ENCODE data around the gene EMID1.

The EMID1 gene

DNA sequence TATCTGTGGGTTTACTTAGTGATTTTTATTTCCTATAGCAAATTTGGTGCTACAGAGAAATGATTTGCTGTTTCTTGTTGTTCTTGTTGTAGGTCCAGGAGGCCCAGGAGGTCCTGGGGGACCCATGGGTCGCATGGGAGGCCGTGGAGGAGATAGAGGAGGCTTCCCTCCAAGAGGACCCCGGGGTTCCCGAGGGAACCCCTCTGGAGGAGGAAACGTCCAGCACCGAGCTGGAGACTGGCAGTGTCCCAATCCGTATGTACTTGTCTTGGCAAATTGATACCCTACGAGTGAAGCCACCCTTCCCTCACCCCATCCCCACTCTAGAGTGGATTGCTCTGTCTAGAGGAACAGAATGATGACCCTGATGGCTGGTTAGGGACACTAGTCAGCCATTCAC lies 92.9 kb downstream of the EMID1 start:
- DNase-seq = no peak

DNA sequence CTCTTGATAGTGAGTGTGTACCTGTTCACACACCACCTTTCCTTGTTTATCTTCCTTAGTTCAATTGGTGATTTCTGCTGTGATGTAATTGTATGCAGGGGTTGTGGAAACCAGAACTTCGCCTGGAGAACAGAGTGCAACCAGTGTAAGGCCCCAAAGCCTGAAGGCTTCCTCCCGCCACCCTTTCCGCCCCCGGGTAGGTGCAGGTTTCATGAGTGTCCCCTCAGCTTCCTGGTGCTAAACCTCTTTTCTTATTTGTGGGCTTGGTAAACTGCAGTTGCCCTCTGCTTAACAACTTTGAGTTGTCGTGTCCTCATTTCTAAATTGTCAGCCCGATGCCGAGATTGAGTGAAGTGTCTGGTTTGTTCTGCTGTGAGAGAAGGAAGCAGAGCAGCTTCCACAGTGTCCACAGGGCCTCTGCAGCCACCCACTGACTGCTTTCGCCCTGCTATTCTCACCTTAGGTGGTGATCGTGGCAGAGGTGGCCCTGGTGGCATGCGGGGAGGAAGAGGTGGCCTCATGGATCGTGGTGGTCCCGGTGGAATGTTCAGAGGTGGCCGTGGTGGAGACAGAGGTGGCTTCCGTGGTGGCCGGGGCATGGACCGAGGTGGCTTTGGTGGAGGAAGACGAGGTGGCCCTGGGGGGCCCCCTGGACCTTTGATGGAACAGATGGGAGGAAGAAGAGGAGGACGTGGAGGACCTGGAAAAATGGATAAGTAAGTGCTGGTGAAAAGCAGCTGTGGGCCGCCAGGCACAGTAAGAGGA lies 93.6 kb downstream of the EMID1 start:
- no peak for DNase-seq

DNA sequence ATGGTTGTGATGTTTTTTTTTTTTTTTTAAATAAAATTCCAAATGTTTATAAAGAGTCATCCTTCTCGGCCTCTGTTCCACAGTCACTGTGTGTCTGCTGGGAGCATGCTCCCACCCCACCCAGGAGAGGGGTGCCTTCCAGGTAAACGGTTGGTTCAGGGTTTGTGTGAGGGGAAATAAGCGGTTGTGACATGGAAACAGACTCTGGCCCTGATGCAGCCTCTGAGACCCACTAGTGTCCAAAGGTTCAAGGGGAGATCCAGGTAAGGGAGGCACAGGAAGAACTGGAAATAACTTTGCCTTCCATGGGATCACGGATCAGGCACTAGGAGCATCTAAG lies 94.7 kb downstream of the EMID1 start:
- no peak for DNase-seq

DNA sequence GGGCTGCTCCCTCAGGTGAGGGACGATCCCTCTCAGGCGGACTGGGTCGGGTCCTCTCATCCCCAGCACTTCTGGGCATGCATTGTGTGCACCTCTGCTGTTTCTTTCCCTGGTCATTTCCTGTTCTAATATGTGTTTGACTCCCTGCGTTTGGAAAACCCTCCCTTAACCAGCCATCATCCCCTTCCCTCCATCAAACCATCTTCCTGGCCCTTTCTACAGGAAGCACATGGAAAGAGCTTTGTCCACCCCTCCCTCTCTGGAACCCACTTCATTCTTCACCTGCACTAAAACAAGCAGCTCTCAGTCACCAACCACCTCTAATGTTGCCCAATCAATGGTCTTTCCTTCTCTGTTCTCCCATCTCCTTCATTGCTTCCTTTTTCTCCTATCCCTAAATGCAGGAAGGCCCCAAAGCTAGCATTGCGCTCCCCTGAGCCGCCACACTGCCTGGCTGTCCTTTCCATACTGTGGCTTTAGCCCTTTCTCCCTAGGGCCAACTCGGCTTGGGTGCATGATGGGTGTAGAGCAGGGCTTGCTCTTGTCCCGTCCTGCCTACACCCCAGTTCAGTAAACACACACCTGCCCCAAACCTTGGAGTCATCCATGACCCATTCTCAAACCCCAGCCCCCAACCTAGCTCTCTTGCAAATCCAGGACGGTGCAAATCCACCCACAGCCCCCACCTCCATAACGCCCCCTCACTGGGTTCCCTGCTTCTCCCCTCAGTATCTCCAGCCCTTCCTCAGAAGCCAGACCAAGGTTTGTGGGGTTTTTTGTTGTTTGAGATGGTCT lies 95.3 kb downstream of the EMID1 start:
- DNase-seq = no peak

DNA sequence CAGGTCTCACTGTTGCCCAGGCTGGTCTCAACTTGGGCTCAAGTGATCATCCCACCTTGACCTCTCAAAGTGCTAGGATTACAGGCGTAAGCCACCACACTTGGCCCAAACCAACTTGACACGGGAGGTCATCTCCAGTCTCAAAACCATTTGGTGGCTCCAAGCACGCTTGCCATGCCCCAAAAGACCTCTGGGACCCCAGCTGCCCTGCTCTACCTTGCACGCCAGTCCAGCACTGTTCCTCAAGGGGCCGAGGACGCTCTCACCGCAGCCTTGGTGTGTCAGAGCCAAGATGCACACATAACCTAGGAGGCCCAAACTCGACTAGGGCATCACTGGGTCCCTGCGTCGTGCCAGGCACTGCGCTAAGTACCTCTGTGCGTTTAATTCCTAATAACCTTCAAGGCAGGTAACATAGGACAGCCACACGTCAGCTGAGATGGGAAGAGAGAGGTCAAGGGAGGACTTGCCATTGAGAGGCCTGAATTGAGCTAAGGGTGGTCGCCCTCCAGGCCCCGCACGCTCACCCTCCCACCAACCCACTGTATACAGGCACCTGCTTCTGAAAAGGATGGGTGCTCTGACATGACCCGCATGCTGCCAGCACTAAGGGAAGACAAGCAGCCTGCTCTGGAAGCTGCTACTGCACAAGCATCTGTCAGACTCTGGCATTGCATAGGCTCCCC lies 96.2 kb downstream of the EMID1 start:
- no peak for DNase-seq

DNA sequence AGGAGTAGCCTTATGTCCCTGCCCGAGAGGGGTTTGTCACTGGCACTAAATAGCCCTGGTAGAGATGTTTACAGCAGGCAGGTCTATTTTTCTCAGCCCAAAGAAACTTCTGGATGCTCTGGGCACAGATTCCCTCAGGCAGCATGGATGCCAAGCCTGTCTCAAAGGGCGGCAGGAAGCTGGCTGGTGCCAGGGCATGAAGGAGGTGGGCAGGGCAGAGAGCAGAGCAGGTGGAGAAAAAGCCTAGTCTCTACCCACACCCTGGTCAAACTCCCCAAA lies 96.6 kb downstream of the EMID1 start:
- DNase-seq = no peak

DNA sequence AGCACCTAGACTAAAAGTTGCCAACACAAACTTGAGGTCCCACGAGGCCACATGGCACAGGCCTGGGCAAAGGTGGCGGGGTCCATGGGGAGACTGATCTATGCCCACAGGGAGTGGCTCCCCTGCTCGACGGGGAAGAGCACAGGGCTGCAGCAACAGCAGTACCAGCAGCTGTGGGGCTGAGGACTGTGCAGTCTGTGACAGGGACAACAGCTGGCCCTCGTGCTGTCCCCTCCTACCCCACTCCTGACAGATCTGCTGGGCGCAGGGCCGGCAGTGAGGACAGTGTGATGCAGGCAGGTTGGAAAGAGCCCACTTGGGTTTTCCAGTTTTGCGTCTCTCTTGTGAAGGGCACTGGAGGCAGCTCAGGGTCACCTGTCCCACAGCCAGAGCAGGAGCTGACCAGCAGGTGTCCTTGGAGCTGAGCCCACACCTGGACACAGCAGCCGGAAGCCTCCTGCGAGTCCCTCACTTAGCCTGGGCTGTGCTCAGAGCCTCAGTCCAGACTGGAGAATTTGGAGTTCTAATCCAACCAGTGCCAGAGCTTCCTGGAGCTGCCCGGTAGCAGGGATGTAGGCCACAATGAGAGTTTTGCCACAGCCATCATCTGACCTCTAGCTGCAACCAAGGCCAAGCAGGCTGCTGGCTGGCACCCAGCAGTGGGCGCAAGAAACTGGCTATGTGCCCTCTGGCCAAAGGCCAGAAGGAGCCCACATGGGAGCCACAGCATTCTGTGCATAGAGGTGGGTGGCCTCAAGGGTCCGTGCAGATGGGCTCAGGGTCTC lies 97.2 kb downstream of the EMID1 start:
- DNase-seq = no peak

DNA sequence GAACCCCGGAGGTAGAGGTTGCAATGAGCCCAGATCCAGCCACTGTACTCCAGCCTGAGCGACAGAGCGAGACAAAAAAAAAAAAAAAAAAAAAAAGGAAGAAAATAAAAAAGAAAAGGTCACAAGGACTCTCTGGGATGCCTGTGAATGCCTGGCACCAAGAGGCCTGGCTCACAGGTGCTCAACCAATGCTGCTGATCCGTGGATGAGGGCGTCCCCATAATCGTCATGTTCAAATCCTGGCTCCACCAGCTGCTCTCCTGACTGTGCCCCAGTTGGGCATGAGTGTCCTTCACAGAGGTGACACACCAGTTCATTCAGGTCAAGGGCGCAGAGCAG lies 100.1 kb downstream of the EMID1 start:
- DNase-seq = no peak

DNA sequence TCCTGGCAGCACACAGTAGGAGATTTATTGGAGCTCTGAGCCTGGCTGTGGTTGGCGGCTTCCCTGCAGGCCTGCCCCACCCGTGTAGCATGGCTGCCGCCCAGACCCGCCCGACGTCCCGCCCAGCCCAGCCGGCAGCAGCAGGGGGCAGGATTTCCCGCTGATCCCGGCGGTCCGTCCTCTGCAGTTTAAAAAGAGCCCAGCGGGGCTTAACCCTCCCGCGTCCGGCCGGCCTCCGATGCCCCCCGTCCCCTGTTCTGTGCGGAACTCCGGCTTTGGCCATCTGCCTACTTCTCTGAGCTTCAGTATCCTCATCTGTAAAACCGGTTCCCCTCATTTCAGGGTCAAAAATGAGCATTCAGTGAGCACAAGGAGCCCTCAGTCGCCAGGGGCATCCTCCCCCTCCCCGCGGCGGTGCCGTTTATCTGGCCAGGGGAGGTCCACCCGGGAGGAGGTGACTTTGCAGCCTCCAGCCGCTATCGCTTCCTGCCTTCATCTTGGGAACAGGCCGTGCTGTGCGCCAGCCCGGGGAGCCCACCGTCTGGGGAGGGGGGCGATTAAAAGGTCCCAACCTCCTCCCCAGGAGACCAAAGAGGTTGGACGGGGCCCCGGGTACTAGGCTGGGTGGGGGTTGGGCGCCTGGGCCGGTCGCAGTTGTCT lies 100.6 kb downstream of the EMID1 start, which contains the start of gene GAS2L1:
TSS of gene GAS2L1 (plus strand) at position 476 of the 660 bp plus-strand sequence. CDS start 1,456 bp downstream, outside the sequence.
- DNase-seq = peak; percentile 80

DNA sequence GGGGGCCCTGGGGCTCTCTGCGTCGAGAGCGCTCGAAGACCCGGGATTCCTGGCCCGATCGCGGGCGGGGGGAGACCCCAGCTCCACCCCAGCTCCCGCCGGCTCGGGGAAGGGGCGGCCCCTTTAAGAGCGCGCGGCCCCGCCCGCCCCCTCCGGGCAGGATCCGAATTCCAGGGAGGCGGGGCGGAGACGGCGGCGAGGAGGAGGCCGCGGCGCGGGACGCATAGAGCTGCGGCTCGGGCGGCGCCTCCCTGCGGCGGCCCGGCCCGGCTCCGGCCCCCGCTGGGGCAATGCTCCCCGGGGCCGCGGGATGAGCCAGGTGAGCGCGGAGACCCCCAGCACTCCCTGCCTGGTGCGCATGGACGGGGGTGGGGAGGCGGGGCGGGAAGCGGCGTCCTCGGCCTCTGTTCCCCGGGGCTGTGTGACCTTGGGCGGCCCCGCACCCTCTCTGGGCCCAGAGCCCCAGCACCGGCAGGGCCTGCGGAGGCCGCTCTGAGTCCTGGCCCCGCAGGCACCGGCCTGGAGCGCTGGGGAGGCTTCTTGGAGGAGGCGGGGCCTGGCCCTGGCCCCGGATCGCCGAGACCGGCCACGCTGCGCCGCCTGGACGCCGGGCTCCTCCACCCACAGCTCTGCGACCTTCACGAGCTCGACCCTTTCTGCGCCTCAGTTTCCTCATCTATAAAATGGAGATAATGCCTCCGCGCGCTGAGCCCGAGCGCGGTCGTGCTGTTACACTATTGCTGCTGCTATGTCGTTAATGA lies 101.3 kb downstream of the EMID1 start:
- DNase-seq = peak; percentile 31

DNA sequence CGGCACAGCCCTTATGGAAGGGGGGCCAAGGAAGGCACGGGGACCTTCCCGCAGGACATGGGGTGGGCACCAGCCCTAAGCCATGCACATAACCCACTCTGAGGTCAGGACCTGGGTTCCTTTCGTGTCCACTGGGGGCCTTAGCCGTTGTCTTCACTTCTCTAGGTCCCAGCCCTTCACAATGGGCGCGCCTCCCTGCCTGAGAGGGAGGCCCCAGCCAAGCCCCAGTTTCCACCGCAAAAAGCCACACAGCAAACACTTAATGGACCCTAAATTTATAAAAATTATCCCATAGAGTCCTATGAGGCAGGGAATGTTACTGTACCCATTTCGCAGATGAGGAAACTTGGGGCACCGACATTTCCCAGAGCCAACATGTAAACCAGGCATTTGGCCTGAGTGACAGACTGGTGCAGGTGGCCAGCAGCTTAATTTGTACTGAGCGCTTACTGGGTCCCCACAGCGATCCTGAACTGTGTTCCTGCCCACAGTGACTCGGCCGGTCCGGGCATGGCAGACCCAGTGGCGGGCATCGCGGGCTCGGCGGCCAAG lies 102.0 kb downstream of the EMID1 start:
- DNase-seq = no peak

DNA sequence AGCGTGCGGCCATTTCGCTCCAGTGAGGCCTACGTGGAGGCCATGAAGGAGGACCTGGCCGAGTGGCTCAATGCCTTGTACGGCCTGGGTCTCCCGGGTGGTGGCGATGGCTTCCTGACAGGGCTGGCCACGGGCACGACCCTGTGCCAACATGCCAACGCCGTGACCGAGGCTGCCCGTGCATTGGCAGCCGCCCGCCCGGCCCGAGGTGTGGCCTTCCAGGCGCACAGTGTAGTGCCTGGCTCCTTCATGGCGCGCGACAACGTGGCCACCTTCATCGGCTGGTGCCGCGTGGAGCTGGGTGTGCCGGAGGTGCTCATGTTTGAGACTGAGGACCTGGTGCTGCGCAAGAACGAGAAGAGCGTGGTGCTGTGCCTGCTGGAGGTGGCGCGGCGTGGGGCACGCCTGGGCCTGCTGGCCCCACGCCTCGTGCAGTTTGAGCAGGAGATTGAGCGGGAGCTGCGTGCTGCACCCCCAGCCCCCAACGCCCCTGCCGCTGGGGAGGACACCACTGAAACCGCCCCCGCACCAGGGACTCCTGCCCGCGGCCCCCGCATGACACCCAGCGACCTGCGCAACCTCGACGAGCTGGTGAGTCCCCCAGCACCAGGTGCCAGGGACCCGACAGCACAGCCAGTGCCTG lies 102.6 kb downstream of the EMID1 start:
- no peak for DNase-seq

DNA sequence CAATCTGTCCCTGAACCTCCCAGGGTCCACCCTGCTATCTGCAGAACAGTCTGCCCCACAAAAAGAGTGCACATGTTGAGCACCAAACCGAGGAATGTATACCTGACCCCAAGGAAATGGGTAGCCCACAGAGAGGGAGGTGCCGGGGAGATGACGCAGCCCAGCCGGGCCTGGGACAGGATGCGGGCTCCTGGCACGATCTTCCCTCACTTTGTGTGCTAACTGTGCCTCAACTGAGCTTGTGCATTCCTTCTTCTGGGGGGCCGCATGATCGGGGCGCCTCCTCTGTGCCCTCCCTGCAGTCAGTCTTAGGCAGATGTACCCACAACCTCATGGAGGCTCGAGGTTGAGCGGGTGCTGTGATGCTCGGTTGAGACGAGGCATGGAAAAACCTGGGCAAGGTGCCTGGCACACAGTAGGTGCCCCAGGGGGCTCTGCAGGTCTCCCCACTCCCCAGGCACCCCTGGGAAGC lies 103.1 kb downstream of the EMID1 start:
- peak; percentile 23 for DNase-seq
